Femur (tissue), 1 donor: Measurements from ENCODE around the gene AGK.
"Not testable (repeated sequence)": the region's sequence is repeated elsewhere in the genome, so short reads cannot be mapped to it uniquely, and the experiment has no call there.

Source experiments
- DNase-seq: peaks from one replicate; pipeline ENCODE4 v3.0.0-alpha.2; 2017

Gene AGK

GRCh38 chr7:141588912-141589311 is 37.7 kb downstream of the AGK start:
- no peak for DNase-seq

DNA sequence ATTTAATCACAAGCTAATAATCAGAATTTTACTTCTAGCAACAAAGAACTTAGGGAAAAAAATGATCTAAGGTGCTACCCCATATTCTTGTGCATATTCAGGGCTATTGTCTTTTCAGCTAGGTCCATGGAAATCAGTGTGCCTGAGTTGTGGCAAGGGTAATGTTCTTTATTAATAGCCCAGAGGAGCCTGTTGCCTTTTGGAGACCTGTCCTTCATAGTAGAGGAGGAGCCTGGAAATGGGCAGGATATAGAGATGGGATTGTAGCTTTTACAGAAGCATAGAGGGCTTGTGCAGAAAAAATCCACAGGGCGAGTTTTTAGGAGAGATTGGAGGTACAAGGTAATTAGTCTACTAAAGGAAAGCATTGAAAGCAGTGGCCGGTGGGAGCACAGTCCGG is 38.9 kb downstream of the AGK start:
- DNase-seq = no peak

GRCh38 chr7:141590666-141591065 is 39.5 kb downstream of the AGK start:
- DNase-seq = no peak

DNA sequence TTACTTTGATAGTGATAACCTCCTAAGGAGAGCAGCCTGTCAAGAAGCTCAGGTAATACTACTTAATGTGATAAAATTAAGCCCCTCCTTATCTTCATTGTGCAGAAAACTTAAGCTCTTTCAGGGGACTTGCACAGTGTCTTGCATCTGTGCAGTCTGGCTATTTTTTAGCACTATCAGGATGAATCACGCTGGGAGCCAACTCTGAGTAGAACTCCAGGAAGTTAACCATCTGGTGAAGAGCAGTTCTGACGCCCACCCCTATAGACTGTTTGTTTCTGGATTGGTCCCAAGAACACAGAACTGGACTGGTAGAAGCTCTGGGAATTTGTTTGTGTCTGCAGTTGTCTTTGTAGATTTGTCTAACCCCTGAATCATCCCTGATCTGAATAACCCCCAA is 41.9 kb downstream of the AGK start:
- no peak for DNase-seq

GRCh38 chr7:141597966-141598365 is 46.8 kb downstream of the AGK start:
- no peak for DNase-seq

GRCh38 chr7:141598408-141598807 is 47.2 kb downstream of the AGK start:
- no peak for DNase-seq

- no peak for DNase-seq
Observed at GRCh38 chr7:141600168-141601006, 49.2 kb downstream of the AGK start.

DNA sequence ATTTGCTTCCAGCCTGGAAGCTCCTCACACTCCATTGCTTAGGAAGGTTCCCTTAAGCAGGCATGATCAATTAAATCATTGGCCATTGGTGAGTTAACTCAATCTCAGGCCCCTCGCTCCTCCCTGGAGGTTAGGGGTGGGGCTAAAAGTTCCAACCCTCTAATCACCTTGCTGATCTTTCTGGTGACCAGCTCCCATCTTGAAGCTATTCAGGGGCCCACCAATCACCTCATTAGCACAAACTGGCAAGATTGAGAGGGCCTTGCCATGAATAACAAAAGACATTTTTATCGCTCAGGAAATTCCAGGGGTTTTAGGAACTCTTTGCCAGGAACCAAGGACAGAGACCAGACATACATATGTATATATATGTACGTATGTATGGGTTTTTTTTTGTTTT is 58.4 kb downstream of the AGK start:
- no peak for DNase-seq

GRCh38 chr7:141610671-141611070 is 59.5 kb downstream of the AGK start:
- DNase-seq = no peak

DNA sequence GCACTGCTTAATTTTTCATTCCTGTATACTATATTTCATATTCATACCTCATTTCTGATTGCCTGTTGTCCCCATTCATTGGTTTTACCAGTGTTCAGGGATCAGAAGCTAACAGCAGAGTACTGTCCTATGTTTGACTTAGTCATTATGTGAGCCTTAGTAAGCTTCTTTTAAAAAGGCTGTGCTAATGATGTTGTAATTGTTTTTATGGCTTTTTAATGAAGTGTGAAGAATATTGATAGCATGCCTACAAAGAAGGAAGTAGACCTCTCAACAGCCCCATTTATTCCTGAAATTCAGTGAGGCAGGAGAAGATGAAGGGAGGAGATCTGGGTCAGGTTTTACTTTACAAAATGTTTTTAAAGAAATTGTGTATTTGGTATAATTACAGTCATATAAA is 61.7 kb downstream of the AGK start:
- DNase-seq = no peak

- DNase-seq = no peak
Observed at GRCh38 chr7:141617280-141617679, 66.1 kb downstream of the AGK start.

DNA sequence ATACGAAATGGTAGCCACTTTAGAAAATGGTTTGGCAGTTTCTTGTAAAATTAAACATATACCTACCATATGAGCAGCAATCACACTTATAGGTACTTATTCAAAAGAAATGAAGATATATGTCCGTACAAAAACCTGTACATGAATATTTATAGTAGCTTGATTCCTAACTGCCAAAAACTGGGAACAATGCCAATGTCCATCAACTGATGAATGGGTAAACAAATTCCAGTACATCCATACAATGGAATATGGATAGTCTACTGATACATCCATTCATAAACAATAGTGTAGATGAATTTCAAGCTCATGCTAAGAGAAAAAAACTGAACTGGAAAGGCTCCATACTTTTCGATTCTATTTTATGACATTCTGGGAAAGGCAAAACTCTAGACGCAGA is 68.5 kb downstream of the AGK start:
- DNase-seq = no peak

DNA sequence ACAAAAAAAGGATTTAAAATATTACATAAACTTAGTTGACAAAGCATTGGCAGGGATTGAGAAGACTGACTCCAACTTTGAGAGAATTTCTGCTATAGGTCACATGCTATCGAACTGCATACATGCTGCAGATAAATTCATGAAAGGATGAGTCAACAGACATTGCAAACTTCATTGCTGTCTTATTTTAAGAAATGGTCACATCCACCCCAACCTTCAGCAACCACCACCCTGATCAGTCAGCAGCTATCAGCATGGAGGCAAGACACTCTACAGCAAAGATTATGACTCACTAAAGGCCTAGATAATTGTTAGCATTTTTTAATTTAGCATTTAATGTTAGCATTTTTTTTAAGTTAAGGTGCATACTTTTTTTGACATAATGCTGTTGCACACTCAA is 73.6 kb downstream of the AGK start:
- no peak for DNase-seq

DNA sequence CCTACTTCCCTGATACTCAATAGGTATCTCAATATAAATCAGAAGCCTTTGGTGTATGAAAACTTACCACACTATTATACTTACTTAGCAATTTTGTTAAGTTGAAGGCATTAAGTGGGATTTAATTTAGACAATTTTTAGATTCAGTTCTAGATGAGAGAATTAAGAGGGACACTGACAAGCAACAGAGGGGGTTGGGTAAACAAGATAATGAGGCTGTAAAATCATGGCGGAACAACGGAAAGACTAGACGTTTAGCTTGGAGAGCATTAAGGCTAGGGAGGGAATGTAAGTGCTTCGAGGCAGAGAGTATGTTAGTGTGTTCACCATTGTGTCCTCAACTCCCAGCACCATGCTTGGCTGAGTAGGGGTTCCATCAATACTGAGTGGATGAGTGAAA is 79.4 kb downstream of the AGK start:
- DNase-seq = no peak

DNA sequence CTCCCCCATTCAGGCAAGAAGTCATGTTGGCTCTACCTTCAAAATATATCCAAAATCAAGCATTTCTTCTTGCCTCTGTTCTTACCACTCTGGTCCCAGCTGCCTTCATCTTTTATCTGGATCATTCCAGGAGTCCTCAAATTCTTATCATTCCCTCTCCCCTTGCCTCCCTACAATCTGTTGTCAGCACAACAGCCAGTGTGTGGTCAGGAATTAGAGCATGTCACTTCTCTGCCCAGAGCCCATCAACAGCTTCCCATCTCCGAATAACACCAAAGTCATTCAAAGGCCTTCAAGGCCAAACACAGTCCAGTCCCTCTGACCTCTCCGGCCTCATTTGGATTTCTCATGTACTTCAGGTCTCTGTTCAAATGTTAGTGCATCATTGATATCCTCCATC is 80.3 kb downstream of the AGK start:
- no peak for DNase-seq

DNA sequence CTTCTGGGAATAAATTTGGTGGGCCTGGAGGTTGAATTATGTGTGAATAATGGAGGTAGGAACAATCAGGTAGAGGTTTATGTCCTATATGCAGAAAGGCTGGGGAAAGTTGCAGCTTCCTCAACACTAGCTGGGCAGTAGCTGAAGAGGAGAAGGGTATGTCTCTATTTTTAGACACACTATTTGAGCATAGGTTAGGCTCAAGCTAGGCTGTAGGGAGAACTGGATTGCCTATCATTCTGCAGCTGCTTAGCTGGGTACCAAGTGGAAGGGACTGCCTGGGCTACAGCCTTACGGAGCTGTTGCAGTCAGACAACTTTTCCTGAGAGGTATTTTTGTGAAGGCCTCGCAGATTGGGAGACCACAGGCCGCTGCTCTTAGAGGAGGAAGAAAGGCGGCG is 82.9 kb downstream of the AGK start:
- no peak for DNase-seq

DNA sequence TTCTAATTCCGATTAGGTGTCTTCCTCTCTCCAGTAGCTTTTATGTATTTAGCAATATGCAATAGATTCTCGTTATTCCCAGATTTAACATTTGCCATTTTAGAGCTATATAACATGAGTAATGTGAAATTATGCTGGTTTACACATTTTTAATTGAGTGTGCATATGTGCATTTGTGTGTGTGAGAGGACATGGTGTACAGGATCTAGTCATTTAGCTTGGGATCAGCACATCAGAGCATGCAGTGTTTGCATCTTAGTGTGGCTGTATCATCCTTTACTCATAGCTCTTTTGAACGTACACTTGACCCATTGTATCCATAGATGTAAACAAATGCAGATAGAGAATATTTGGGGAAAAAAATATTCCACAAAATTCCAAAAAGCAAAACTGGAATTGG is 84.8 kb downstream of the AGK start:
- DNase-seq = no peak

DNA sequence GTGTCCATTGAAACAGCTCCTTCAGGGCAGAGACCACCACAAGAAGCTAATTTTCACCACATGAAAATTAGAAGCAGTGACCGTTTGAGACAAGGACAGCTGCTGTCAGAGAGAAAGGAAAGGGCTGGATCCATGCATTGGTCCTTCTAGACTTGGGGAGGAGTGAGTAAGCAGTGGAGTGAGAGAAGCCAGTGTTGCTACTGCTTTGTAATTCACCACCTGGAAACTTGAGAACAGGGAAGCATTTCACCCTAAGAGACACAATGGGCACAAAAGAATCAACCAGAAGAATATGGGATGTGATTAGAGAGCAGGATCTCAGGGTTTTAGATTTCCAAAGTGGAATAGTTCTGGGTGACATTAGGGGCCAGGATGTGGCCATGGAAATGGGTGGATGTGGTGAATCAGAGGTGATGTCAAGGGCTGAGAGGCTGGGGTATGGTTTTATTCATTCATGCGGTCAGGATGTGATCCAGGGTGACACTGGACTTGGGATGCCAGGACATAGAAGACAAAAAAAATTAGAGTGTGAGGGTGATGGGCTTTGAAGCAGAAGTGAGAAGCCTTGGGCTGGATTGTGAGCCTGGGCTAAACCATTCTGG is 89.1 kb downstream of the AGK start:
- no peak for DNase-seq

DNA sequence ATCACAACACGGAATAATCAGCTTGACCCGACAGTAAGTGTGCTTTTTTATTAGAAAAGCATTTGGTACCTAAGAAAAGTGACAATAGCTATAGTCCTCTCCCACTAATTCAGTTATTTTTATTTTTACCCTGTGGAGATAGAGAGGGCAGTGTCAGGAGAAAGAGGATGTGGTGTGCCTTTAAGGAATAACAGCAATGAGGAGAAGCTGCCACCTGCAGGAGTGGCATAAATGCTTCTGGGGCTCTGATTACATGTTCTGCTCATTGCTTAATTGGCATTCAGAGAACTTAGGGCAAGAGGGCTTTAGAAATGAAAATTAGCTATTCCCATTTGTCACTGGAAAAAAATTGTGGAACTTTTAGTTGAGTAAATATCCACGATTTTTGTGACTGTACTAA is 90.7 kb downstream of the AGK start:
- DNase-seq = no peak

- DNase-seq = no peak
Observed at GRCh38 chr7:141645188-141645587, 94.0 kb downstream of the AGK start.

- no peak for DNase-seq
Observed at GRCh38 chr7:141646826-141647480, 95.7 kb downstream of the AGK start.

GRCh38 chr7:141647701-141648100 is 96.5 kb downstream of the AGK start:
- DNase-seq = not testable (repeated sequence)

DNA sequence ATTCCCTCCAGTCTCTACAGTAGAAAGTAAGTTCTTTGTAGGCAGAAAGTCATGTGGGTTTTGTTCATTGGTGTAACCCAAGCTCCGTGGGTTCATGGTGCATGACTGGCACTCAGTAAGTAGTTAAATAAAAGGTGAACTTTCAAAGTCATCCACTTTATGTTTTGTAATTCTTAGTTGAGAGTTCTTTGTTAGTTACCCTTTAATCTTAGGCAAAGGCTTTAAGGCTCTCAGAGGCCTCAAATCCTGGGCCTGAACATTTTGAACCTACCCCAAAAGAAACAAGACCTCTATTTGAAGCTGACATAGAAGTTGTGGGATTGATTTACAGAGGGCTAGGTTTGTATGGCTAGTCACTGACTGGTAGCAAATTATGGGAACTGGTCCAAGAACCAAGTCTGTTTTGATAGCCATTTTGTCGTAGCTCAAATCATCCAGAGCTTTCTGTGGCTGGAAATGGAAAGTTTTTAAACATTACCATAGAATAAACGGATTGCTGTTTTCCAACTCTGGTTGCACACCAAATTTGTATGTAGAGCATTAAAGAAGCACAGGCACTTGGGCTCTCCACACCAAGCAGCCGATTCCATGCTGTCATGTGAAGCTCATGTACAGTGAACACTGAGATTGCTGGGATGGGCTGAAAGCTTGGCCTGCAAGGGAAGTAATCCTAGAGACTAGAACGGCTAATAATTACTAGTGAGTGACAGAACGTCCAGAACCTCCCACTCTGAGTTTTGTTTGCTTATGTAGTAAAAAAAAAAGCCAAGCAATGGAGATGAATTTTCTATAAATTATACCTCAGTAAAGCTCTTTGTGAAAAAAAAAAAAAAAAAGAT is 97.3 kb downstream of the AGK start:
- no peak for DNase-seq
